Neural progenitor cell (in vitro differentiated cells): Measurements from ENCODE around the gene YKT6. TPM values are rescaled to one million over a fixed set of nuclear protein-coding genes. Genes with fewer than 3 reads are reported as not detected.

Experiments
- DNase-seq: peaks from one replicate; pipeline ENCODE4 v3.0.0-alpha.2; 2016; ENCODE audit warnings: low spot score
- H2AFZ ChIP-seq: fragments of 200-600 bp; sonication (generic); replicated peaks from 2 replicates; pipeline ENCODE4 v1.6.1; 2016; ENCODE audit warnings: antibody characterized with exemption
- H3F3A ChIP-seq: fragments of 200-600 bp; sonication (generic); 2 replicates; pipeline ENCODE4 v1.6.1; 2016; ENCODE audit warnings: antibody characterized with exemption, low read depth
- H3K27ac ChIP-seq: fragments of 200-600 bp; sonication (generic); 2 replicates; pipeline ENCODE4 v1.5.1; 2016; ENCODE audit warnings: mild to moderate bottlenecking
- H3K27me3 ChIP-seq: fragments of 200-600 bp; sonication (generic); 2 replicates; pipeline ENCODE4 v1.6.1; 2016; ENCODE audit warnings: mild to moderate bottlenecking, moderate library complexity
- H3K36me3 ChIP-seq: fragments of 200-600 bp; sonication (generic); 2 replicates; pipeline ENCODE4 v1.5.1; 2016
- H3K4me1 ChIP-seq: fragments of 200-600 bp; sonication (generic); 2 replicates; pipeline ENCODE4 v1.6.1; 2016; ENCODE audit warnings: mixed run types
- H3K4me2 ChIP-seq: fragments of 200-600 bp; sonication (generic); 2 replicates; pipeline ENCODE4 v1.6.1; 2016
- H3K4me3 ChIP-seq: fragments of 200-600 bp; sonication (generic); 2 replicates; pipeline ENCODE4 v1.5.1; 2016
- H3K79me2 ChIP-seq: fragments of 200-600 bp; sonication (generic); 2 replicates; pipeline ENCODE4 v1.6.1; 2016; ENCODE audit warnings: low read depth
- H3K9ac ChIP-seq: fragments of 200-600 bp; sonication (generic); 2 replicates; pipeline ENCODE4 v1.6.1; 2016
- H3K9me3 ChIP-seq: fragments of 200-600 bp; sonication (generic); 2 replicates; pipeline ENCODE4 v1.5.1; 2016; ENCODE audit warnings: low read depth
- H4K20me1 ChIP-seq: fragments of 200-600 bp; sonication (generic); 2 replicates; pipeline ENCODE4 v1.6.1; 2016; ENCODE audit warnings: low read depth
- H3K27ac Mint-ChIP-seq: 3 replicates; pipeline ENCODE4 v1.8.0; 2021; ENCODE audit warnings: mixed read lengths
- H3K27me3 Mint-ChIP-seq: 2 replicates; pipeline ENCODE4 v1.8.0; 2022; ENCODE audit warnings: low read depth, mild to moderate bottlenecking, inconsistent platforms, moderate library complexity, mixed read lengths; ENCODE audit not compliant: insufficient read depth
- H3K36me3 Mint-ChIP-seq: 3 replicates; pipeline ENCODE4 v1.8.0; 2021; ENCODE audit warnings: mixed read lengths
- H3K4me1 Mint-ChIP-seq: 3 replicates; pipeline ENCODE4 v1.8.0; 2021; ENCODE audit warnings: mixed read lengths
- H3K4me3 Mint-ChIP-seq: 3 replicates; pipeline ENCODE4 v1.8.0; 2021; ENCODE audit warnings: mild to moderate bottlenecking, moderate library complexity, mixed read lengths
- H3K9me3 Mint-ChIP-seq: 3 replicates; pipeline ENCODE4 v1.8.0; 2020; ENCODE audit warnings: mixed read lengths
- EZH2 ChIP-seq: fragments of 200-600 bp; sonication (generic); IDR thresholded peaks from 2 replicates; pipeline ENCODE4 v1.6.1; 2017; ENCODE audit warnings: antibody characterized with exemption, mild to moderate bottlenecking, moderate library complexity
- EZH2phosphoT487 ChIP-seq: fragments of 200-600 bp; sonication (generic); IDR thresholded peaks from 2 replicates; pipeline ENCODE4 v1.6.1; 2017; ENCODE audit warnings: antibody characterized with exemption
- total RNA-seq: library from RNA; depleted of rRNA; stranded (reverse); fragments of >200 nt; gene quantifications from 2 replicates; pipeline ENCODE4 v1.2.3, GENCODE V29; 2015; ENCODE audit warnings: low replicate concordance
- TF ChIP-seq, protein P1 (sequence below): fragments of 200-600 bp; sonication (generic); IDR thresholded peaks from 2 replicates; pipeline ENCODE4 v1.5.1; 2017; ENCODE audit warnings: antibody characterized with exemption, mild to moderate bottlenecking

YKT6 gene
- total RNA-seq, 1 donor from 2014 or later: 43.8 TPM

DNA sequence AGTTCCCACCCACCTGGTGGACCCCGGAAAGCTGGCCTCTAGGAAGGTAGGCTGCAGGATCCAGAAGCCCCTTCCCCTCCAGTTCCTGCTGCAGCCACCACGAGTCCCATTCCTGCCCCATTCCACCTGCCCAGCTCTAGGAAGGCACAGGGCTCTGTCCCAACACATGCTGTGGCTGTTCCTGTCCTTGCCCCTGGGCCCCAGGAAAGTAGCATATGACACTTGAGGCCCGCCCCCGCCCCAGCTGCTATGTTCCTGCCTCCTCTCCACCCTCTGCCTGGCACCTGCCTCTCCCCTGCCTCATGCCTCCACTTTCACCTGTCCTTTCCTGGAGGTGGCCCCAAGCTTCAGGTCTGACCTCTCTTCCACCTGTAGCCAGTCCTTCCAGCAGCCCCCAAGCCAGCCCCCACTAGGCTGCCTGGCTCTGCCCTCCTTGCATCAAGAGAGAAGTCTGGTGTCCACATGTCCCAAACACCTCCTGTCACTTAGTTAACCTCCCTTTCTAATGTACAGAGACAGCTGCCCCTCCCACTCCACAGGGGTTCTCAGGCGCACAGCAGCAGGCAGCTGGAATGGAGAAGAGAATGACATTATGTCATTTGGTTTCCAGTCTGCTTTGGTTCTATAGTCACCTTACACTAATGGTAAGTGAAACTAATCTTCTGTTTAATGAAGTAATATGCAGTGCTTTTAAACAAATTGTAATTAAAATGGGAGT is 22.7 kb downstream of the YKT6 start:
- Histone ChIP-seq H3F3A (peaks cover 5% of the 10 kb centered on the region), H3K27me3 (no peaks in the 10 kb centered on the region), H3K27ac (no peak overlapping the region), H3K9ac (no peak overlapping the region), H4K20me1 (no peaks in the 10 kb centered on the region), H3K4me3 (no peak overlapping the region), H3K36me3 (no peaks in the 10 kb centered on the region), H3K4me2 (peak overlapping the region; percentile 35), H3K9me3 (no peaks in the 10 kb centered on the region), H2AFZ (no peak overlapping the region), H3K79me2 (no peaks in the 10 kb centered on the region), H3K4me1 (peaks cover 29% of the 10 kb centered on the region)
- Mint-ChIP-seq H3K9me3 (no peaks in the 10 kb centered on the region), H3K4me3 (peak overlapping the region; percentile 34), H3K27ac (peak overlapping the region; percentile 31), H3K36me3 (no peaks in the 10 kb centered on the region), H3K4me1 (peaks cover 35% of the 10 kb centered on the region), H3K27me3 (peaks cover 9% of the 10 kb centered on the region)
- DNase-seq: peak; percentile 74
- TF ChIP-seq EZH2phosphoT487 (no peak), EZH2 (no peak)
- TF ChIP-seq, protein P1, sequence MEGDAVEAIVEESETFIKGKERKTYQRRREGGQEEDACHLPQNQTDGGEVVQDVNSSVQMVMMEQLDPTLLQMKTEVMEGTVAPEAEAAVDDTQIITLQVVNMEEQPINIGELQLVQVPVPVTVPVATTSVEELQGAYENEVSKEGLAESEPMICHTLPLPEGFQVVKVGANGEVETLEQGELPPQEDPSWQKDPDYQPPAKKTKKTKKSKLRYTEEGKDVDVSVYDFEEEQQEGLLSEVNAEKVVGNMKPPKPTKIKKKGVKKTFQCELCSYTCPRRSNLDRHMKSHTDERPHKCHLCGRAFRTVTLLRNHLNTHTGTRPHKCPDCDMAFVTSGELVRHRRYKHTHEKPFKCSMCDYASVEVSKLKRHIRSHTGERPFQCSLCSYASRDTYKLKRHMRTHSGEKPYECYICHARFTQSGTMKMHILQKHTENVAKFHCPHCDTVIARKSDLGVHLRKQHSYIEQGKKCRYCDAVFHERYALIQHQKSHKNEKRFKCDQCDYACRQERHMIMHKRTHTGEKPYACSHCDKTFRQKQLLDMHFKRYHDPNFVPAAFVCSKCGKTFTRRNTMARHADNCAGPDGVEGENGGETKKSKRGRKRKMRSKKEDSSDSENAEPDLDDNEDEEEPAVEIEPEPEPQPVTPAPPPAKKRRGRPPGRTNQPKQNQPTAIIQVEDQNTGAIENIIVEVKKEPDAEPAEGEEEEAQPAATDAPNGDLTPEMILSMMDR: no peak

DNA sequence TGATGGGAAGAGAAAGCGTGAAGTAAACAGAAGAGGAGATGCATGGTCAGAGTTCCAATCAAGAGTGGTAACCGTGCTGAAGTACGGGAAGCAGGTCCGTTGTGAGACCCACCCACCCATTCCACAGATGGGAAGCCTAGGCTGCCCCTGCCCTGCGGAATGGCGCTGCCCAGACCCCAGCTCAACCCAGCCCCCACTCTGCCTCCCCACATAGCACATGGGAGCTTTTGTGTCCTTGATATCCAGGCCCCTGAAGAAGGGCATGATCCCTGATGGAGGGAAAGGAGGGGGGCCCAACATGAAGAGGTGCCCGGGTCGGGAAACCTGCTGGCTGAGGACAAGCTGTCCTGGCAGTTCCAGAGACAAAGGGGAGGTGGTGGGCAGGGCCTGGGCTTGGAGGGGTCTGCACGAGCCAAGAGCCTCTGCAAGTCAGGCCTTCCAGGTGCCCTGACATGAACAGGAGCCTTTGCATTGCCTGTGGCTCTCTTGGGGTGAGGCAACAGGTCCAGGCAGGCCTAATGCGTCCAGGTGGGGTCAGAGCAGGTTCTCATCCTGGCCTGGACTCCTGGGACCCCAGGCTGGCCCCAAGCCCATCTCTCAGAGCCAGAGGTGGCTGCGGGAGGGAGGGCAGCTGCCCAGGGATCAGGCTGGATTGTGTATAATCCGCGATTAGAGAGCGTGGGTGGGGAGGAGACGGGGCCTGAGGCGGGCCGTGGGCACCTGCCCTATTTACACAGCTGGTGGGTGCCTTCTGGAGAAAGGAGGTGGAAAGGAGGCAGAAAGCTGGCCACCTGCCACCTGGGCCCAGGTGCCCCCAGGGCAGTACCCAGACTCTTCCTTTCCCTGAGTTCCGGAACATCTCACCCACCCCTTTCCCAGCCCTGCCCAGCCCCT is 23.5 kb downstream of the YKT6 start:
- Histone ChIP-seq H3K4me3 (no peak overlapping the region), H3K79me2 (no peaks in the 10 kb centered on the region), H3F3A (no peaks in the 10 kb centered on the region), H3K27ac (no peak overlapping the region), H3K27me3 (no peaks in the 10 kb centered on the region), H4K20me1 (no peaks in the 10 kb centered on the region), H2AFZ (no peak overlapping the region), H3K9me3 (no peaks in the 10 kb centered on the region), H3K9ac (no peak overlapping the region), H3K4me2 (peak overlapping the region; percentile 54), H3K36me3 (no peaks in the 10 kb centered on the region), H3K4me1 (peaks cover 26% of the 10 kb centered on the region)
- H3K36me3 Mint-ChIP-seq: no peaks in the 10 kb centered on the region
- H3K9me3 Mint-ChIP-seq: no peaks in the 10 kb centered on the region
- DNase-seq: no peak
- TF ChIP-seq EZH2 (no peak), EZH2phosphoT487 (no peak)
- TF ChIP-seq, protein P1: no peak
- no peak overlapping the region for H3K4me3 Mint-ChIP-seq
- peaks cover 7% of the 10 kb centered on the region for H3K27me3 Mint-ChIP-seq
- peaks cover 27% of the 10 kb centered on the region for H3K4me1 Mint-ChIP-seq
- peak overlapping the region; percentile 31 for H3K27ac Mint-ChIP-seq

DNA sequence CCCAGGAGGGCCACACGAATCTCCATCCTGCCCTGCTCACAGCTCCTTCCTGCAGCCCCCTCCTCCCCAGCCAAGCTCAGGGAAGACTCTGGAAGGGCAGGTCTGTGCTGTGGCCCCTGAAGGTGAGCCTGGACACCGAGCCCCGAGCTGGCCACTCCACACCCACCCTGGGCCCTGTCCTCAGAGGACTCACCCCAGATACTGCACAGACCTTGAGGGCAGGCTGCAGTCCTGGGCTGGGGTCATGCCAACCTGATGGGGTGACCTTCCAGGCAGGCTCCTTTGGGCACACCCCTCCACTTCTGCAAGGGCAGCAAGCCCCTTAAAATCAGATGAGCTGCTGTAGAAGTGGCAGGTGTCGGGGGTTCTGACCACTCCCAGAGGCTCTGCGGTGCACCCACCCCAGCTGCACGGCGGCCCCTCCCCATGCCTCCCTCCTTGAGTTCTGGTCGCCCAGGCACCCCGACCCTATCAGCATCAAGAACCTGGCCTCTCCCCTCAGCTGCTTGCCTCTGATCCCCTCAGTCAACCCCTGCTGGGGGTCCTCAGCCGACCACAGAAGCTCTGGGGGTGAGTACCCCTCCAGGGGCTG is 24.3 kb downstream of the YKT6 start:
- H3K4me1 Mint-ChIP-seq: peaks cover 27% of the 10 kb centered on the region
- no peak overlapping the region for H3K4me3 Mint-ChIP-seq

More for the DNA sequence above, 24.3 kb downstream of the YKT6 start:
- Histone ChIP-seq H2AFZ (no peak overlapping the region), H3K9me3 (no peaks in the 10 kb centered on the region), H3K9ac (no peak overlapping the region), H3K4me1 (peaks cover 26% of the 10 kb centered on the region), H3K4me2 (no peak overlapping the region), H3K4me3 (no peak overlapping the region), H3F3A (no peaks in the 10 kb centered on the region), H3K27me3 (no peaks in the 10 kb centered on the region), H3K36me3 (no peaks in the 10 kb centered on the region), H4K20me1 (no peaks in the 10 kb centered on the region), H3K79me2 (no peaks in the 10 kb centered on the region), H3K27ac (no peak overlapping the region)
- Mint-ChIP-seq H3K27me3 (peaks cover 8% of the 10 kb centered on the region), H3K9me3 (no peaks in the 10 kb centered on the region), H3K36me3 (no peaks in the 10 kb centered on the region), H3K27ac (no peak overlapping the region)
- no peak for DNase-seq
- TF ChIP-seq EZH2phosphoT487 (no peak), EZH2 (no peak)
- TF ChIP-seq, protein P1: no peak
